Neuronal stem cell (in vitro differentiated cells): ENCODE results near the gene PLA2G3.
A peak's percentile ranks its signal among the peaks of the same experiment; 100 is the strongest.

Experiments
- DNase-seq: peaks from one replicate; pipeline ENCODE4 v3.0.0-alpha.2; 2013; ENCODE audit warnings: low spot score
- H2AFZ ChIP-seq: one replicate; pipeline ENCODE4 v1.6.1; 2013; ENCODE audit warnings: mild to moderate bottlenecking, low read length, inconsistent platforms
- H2AK5ac ChIP-seq: 2 replicates; pipeline ENCODE4 v1.6.1; 2013; ENCODE audit warnings: low read depth, mild to moderate bottlenecking, inconsistent platforms, low read length, moderate library complexity, mixed read lengths
- H2BK120ac ChIP-seq: 2 replicates; pipeline ENCODE4 v1.6.1; 2013; ENCODE audit warnings: low read depth, mild to moderate bottlenecking, inconsistent platforms, low read length, moderate library complexity, mixed read lengths
- H2BK12ac ChIP-seq: one replicate; pipeline ENCODE4 v1.6.1; 2013; ENCODE audit warnings: low read length, inconsistent platforms
- H2BK15ac ChIP-seq: 2 replicates; pipeline ENCODE4 v1.6.1; 2013; ENCODE audit warnings: mild to moderate bottlenecking, low read length, inconsistent platforms, mixed read lengths
- H2BK5ac ChIP-seq: one replicate; pipeline ENCODE4 v1.6.1; 2013; ENCODE audit warnings: inconsistent platforms, mild to moderate bottlenecking, low read length, moderate library complexity
- H3K14ac ChIP-seq: one replicate; pipeline ENCODE4 v1.6.1; 2013; ENCODE audit warnings: low read length, inconsistent platforms
- H3K18ac ChIP-seq: 2 replicates; pipeline ENCODE4 v1.6.1; 2013; ENCODE audit warnings: low read length, inconsistent platforms
- H3K23ac ChIP-seq: 2 replicates; pipeline ENCODE4 v1.6.1; 2013; ENCODE audit warnings: low read depth, mild to moderate bottlenecking, mixed read lengths, low read length, inconsistent platforms; ENCODE audit not compliant: poor library complexity
- H3K27ac ChIP-seq: replicated peaks from 3 replicates; pipeline ENCODE4 v1.5.1; 2013; ENCODE audit warnings: low read length, inconsistent platforms
- H3K27me3 ChIP-seq, 3 experiments: 2 replicates each; pipeline ENCODE4 v1.6.1; 2013; ENCODE audit warnings: low read length in 3 of 3, mild to moderate bottlenecking in 2 of 3, inconsistent platforms in 1 of 3, low read depth in 1 of 3, mixed read lengths in 1 of 3, moderate library complexity in 1 of 3; ENCODE audit not compliant: control insufficient read depth in 3 of 3, insufficient read depth in 3 of 3
- H3K36me3 ChIP-seq, 2 donors: replicated peaks in 1 of 2; 2 replicates each; pipeline ENCODE4 v1.6.1; 2013; ENCODE audit warnings: low read length in 2 of 2; ENCODE audit not compliant: control insufficient read depth in 2 of 2, insufficient read depth in 2 of 2
- H3K4ac ChIP-seq: 2 replicates; pipeline ENCODE4 v1.6.1; 2013; ENCODE audit warnings: inconsistent platforms, mild to moderate bottlenecking, low read length, moderate library complexity
- H3K4me1 ChIP-seq, 2 donors: 1 replicate in 1 of 2; 2 replicates in 1 of 2; pipeline ENCODE4 v1.6.1; 2013; ENCODE audit warnings: low read length in 2 of 2, low read depth in 1 of 2; ENCODE audit not compliant: control insufficient read depth in 2 of 2, insufficient read depth in 1 of 2
- H3K4me2 ChIP-seq: one replicate; pipeline ENCODE4 v1.6.1; 2013; ENCODE audit warnings: mild to moderate bottlenecking, low read length, inconsistent platforms; ENCODE audit not compliant: insufficient read depth, poor library complexity, severe bottlenecking
- H3K4me3 ChIP-seq, 2 donors: 2 replicates each; pipeline ENCODE4 v1.5.1; 2013; ENCODE audit warnings: low read length in 2 of 2, mild to moderate bottlenecking in 2 of 2, inconsistent platforms in 1 of 2, moderate library complexity in 1 of 2
- H3K79me1 ChIP-seq: one replicate; pipeline ENCODE4 v1.6.1; 2013; ENCODE audit warnings: low read depth, mild to moderate bottlenecking, inconsistent platforms, low read length, moderate library complexity
- H3K9ac ChIP-seq: one replicate; pipeline ENCODE4 v1.6.1; 2013; ENCODE audit warnings: mild to moderate bottlenecking, low read depth, low read length, inconsistent platforms; ENCODE audit not compliant: poor library complexity
- H3K9me3 ChIP-seq, 2 donors: replicated peaks in 1 of 2; 2 replicates each; pipeline versions ENCODE3 to v1.6.1; 2013; ENCODE audit warnings: low read length in 2 of 2, mild to moderate bottlenecking in 2 of 2, inconsistent platforms in 1 of 2, low read depth in 1 of 2, mixed read lengths in 1 of 2, moderate library complexity in 1 of 2; ENCODE audit not compliant: control insufficient read depth in 2 of 2, insufficient read depth in 1 of 2
- H4K8ac ChIP-seq: one replicate; pipeline ENCODE4 v1.6.1; 2013; ENCODE audit warnings: low read depth, mild to moderate bottlenecking, inconsistent platforms, low read length, moderate library complexity
- H4K91ac ChIP-seq: one replicate; pipeline ENCODE4 v1.6.1; 2013; ENCODE audit warnings: low read length, low read depth, mild to moderate bottlenecking, inconsistent platforms; ENCODE audit not compliant: poor library complexity
- WGBS, 2 donors: extraction: QIAGEN DNeasy Blood & Tissue Kit; methylation state at CpG; one replicate each; pipeline ENCODE4 v1.1.7; 2013; ENCODE audit warnings: missing lambda C conversion rate in 2 of 2, mixed read lengths in 1 of 2; ENCODE audit not compliant: insufficient read length in 2 of 2, insufficient replicate concordance in 1 of 2; ENCODE audit errors: extremely low coverage in 2 of 2; 5-methylcytosine and 5-hydroxymethylcytosine counted together

The PLA2G3 gene

GRCh38 chr22:31103111-31103510 is 37.2 kb downstream of the PLA2G3 start:
- Histone ChIP-seq H3K4me3 (no peak overlapping the region), H3K23ac (no peak overlapping the region), H3K4me2 (no peak overlapping the region), H3K9ac (no peak overlapping the region), H3K14ac (no peak overlapping the region), H3K79me1 (no peaks in the 10 kb centered on the region), H2BK12ac (no peak overlapping the region), H3K36me3 (peaks cover 7 to 20% of the 10 kb centered on the region in 2 donors), H3K9me3 (peaks cover 0 to 2% of the 10 kb centered on the region in 2 donors), H3K27ac (no peak overlapping the region), H2AFZ (no peak overlapping the region), H4K8ac (no peak overlapping the region), H3K4ac (no peak overlapping the region), H2BK5ac (no peak overlapping the region), H3K27me3 (peaks cover 0 to 23% (median 0%) of the 10 kb centered on the region in 3 experiments), H3K4me1 (peaks cover 0 to 14% of the 10 kb centered on the region in 2 donors), H2BK120ac (no peak overlapping the region), H2BK15ac (no peak overlapping the region), H3K18ac (no peak overlapping the region), H4K91ac (no peak overlapping the region), H2AK5ac (no peak overlapping the region)
- WGBS, 2 donors = no CpG with 5 or more reads among the region's 2 CpGs
- no peak for DNase-seq

- H2BK120ac ChIP-seq = no peak overlapping the region
- H3K27ac ChIP-seq = no peak overlapping the region
- no peak overlapping the region for H2BK12ac ChIP-seq
- no peak overlapping the region for H3K4me3 ChIP-seq
- H4K91ac ChIP-seq = no peak overlapping the region
- H3K23ac ChIP-seq = no peak overlapping the region
- no peak overlapping the region for H4K8ac ChIP-seq
- H3K27me3 ChIP-seq = peaks cover 0 to 23% (median 0%) of the 10 kb centered on the region in 3 experiments
- no peak for DNase-seq
- H2BK15ac ChIP-seq = no peak overlapping the region
- H3K9ac ChIP-seq = peak overlapping the region; percentile 61
- H2AK5ac ChIP-seq = no peak overlapping the region
- H3K18ac ChIP-seq = no peak overlapping the region
- H3K4me2 ChIP-seq = no peak overlapping the region
- H3K36me3 ChIP-seq = peaks cover 9 to 23% of the 10 kb centered on the region in 2 donors
- peaks cover 0 to 2% of the 10 kb centered on the region in 2 donors for H3K9me3 ChIP-seq
- no peaks in the 10 kb centered on the region for H3K79me1 ChIP-seq
- H3K4me1 ChIP-seq = peaks cover 0 to 14% of the 10 kb centered on the region in 2 donors
- H2AFZ ChIP-seq = no peak overlapping the region
- whole genome bisulfite sequencing, 2 donors = no CpG with 5 or more reads among the region's 8 CpGs
- no peak overlapping the region for H2BK5ac ChIP-seq
- H3K14ac ChIP-seq = no peak overlapping the region
- no peak overlapping the region for H3K4ac ChIP-seq
These were observed 37.7 kb downstream of the PLA2G3 start for GRCh38 chr22:31102441-31103081.

GRCh38 chr22:31100762-31101525 is 39.4 kb downstream of the PLA2G3 start:
- Histone ChIP-seq H3K4ac (no peak overlapping the region), H3K9me3 (peaks cover 0 to 2% of the 10 kb centered on the region in 2 donors), H3K18ac (no peak overlapping the region), H2BK12ac (no peak overlapping the region), H2BK15ac (no peak overlapping the region), H4K91ac (no peak overlapping the region), H3K36me3 (peaks cover 11 to 36% of the 10 kb centered on the region in 2 donors), H3K4me2 (no peak overlapping the region), H3K4me1 (peaks cover 0 to 14% of the 10 kb centered on the region in 2 donors), H3K79me1 (no peaks in the 10 kb centered on the region), H3K4me3 (no peak overlapping the region), H4K8ac (no peak overlapping the region), H2AFZ (no peak overlapping the region), H3K9ac (no peak overlapping the region), H2BK120ac (no peak overlapping the region), H2BK5ac (no peak overlapping the region), H3K14ac (no peak overlapping the region), H3K27me3 (peaks cover 0 to 10% (median 0%) of the 10 kb centered on the region in 3 experiments), H2AK5ac (no peak overlapping the region), H3K23ac (no peak overlapping the region), H3K27ac (no peak overlapping the region)
- DNase-seq = no peak
- no CpG with 5 or more reads among the region's 18 CpGs for WGBS, 2 donors
